Measurements from ENCODE around the gene FRMD8. TPM values are rescaled to one million over a fixed set of nuclear protein-coding genes. Genes with fewer than 3 reads are reported as not detected.

The FRMD8 gene
- total and polyA plus RNA-seq, 2 experiments from 2014 or later: 25.7 to 31.0 TPM

GRCh38 chr11:65401073-65401802 lies 14.8 kb downstream of the FRMD8 start:
- H3K36me3 ChIP-seq (replicated peaks; ENCODE audit: insufficient read depth, low read depth): no peaks in the 10 kb centered on the region
- H3K79me2 ChIP-seq: no peaks in the 10 kb centered on the region
- H2AFZ ChIP-seq: no peak overlapping the region
- H3K4me3 ChIP-seq: no peak overlapping the region
- H3K9me2 ChIP-seq (replicated peaks; ENCODE audit: insufficient read depth): no peaks in the 10 kb centered on the region
- H3K27me3 ChIP-seq: no peaks in the 10 kb centered on the region
- no peaks in the 10 kb centered on the region for H4K20me1 ChIP-seq (ENCODE audit: insufficient read depth, poor library complexity, severe bottlenecking)
- H3K9me3 ChIP-seq (ENCODE audit: low read depth): no peaks in the 10 kb centered on the region
- whole genome bisulfite sequencing (ENCODE audit: low lambda C conversion rate, missing lambda C conversion rate): 85% methylated on average over 12 of the region's 16 CpGs
- no peak for DNase-seq (ENCODE audit: low spot score)
- peak overlapping the region; percentile 86 for H3K27ac ChIP-seq
- peak overlapping the region; percentile 63 for H3K4me2 ChIP-seq
- no peak for TF ChIP-seq EZH2 (IDR thresholded peaks at IDR 0.05; ENCODE audit: borderline replicate concordance)
- TF ChIP-seq EZH2phosphoT487 (IDR thresholded peaks at IDR 0.05; ENCODE audit: low read depth, severe bottlenecking, unreplicated experiment): no peak
- TF ChIP-seq, protein P1, sequence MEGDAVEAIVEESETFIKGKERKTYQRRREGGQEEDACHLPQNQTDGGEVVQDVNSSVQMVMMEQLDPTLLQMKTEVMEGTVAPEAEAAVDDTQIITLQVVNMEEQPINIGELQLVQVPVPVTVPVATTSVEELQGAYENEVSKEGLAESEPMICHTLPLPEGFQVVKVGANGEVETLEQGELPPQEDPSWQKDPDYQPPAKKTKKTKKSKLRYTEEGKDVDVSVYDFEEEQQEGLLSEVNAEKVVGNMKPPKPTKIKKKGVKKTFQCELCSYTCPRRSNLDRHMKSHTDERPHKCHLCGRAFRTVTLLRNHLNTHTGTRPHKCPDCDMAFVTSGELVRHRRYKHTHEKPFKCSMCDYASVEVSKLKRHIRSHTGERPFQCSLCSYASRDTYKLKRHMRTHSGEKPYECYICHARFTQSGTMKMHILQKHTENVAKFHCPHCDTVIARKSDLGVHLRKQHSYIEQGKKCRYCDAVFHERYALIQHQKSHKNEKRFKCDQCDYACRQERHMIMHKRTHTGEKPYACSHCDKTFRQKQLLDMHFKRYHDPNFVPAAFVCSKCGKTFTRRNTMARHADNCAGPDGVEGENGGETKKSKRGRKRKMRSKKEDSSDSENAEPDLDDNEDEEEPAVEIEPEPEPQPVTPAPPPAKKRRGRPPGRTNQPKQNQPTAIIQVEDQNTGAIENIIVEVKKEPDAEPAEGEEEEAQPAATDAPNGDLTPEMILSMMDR (IDR thresholded peaks at IDR 0.05; ENCODE audit: poor library complexity): no peak
- H3K4me1 ChIP-seq (ENCODE audit: insufficient read depth): peaks cover 6% of the 10 kb centered on the region

DNA sequence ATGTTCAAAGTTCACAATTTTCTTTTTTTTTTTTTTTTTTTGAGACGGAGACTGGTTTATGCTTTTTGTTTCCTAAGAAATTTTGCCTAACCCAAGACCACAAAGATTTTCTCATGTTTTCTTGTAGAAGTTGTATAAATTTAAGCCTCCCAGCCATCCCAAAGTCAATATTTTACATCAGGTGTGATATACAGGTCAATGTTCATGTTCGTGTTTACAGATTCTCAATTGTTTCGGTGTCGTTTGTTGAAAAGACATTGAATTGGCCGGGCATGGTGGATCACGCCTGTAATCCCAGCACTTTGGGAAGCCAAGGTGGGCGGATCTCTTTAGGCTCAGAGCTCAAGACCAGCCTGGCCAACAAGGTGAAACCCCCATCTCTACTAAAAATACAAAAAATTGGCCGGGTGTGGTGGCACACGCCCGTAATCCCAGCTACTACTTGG lies 15.4 kb downstream of the FRMD8 start:
- Histone ChIP-seq H3K9me2 (replicated peaks; ENCODE audit: insufficient read depth) (no peaks in the 10 kb centered on the region), H3K4me3 (no peak overlapping the region), H2AFZ (no peak overlapping the region), H3K9me3 (ENCODE audit: low read depth) (no peaks in the 10 kb centered on the region), H4K20me1 (ENCODE audit: insufficient read depth, poor library complexity, severe bottlenecking) (no peaks in the 10 kb centered on the region), H3K27me3 (no peaks in the 10 kb centered on the region), H3K27ac (peak overlapping the region; percentile 86), H3K4me2 (peak overlapping the region; percentile 63), H3K79me2 (no peaks in the 10 kb centered on the region), H3K36me3 (replicated peaks; ENCODE audit: insufficient read depth, low read depth) (no peaks in the 10 kb centered on the region), H3K4me1 (ENCODE audit: insufficient read depth) (peaks cover 6% of the 10 kb centered on the region)
- no peak for DNase-seq (ENCODE audit: low spot score)
- TF ChIP-seq EZH2phosphoT487 (IDR thresholded peaks at IDR 0.05; ENCODE audit: low read depth, severe bottlenecking, unreplicated experiment): no peak
- TF ChIP-seq EZH2 (IDR thresholded peaks at IDR 0.05; ENCODE audit: borderline replicate concordance): no peak
- TF ChIP-seq, protein P1 (IDR thresholded peaks at IDR 0.05; ENCODE audit: poor library complexity): no peak
- 69% methylated on average over 10 of the region's 10 CpGs for WGBS (ENCODE audit: low lambda C conversion rate, missing lambda C conversion rate)

GRCh38 chr11:65402790-65403189 lies 16.4 kb downstream of the FRMD8 start:
- Histone ChIP-seq H3K9me3 (ENCODE audit: low read depth) (no peaks in the 10 kb centered on the region), H3K27me3 (no peaks in the 10 kb centered on the region), H3K9me2 (replicated peaks; ENCODE audit: insufficient read depth) (no peaks in the 10 kb centered on the region), H3K4me1 (ENCODE audit: insufficient read depth) (peaks cover 6% of the 10 kb centered on the region), H3K79me2 (no peaks in the 10 kb centered on the region), H3K36me3 (replicated peaks; ENCODE audit: insufficient read depth, low read depth) (no peaks in the 10 kb centered on the region), H3K4me3 (no peak overlapping the region), H3K27ac (no peak overlapping the region), H2AFZ (no peak overlapping the region), H4K20me1 (ENCODE audit: insufficient read depth, poor library complexity, severe bottlenecking) (no peaks in the 10 kb centered on the region), H3K4me2 (no peak overlapping the region)
- 92% methylated on average over 2 of the region's 2 CpGs for WGBS (ENCODE audit: low lambda C conversion rate, missing lambda C conversion rate)
- TF ChIP-seq EZH2 (IDR thresholded peaks at IDR 0.05; ENCODE audit: borderline replicate concordance) (no peak), EZH2phosphoT487 (IDR thresholded peaks at IDR 0.05; ENCODE audit: low read depth, severe bottlenecking, unreplicated experiment) (no peak)
- TF ChIP-seq, protein P1 (IDR thresholded peaks at IDR 0.05; ENCODE audit: poor library complexity): no peak
- no peak for DNase-seq (ENCODE audit: low spot score)
